Activated naive CD8-positive, alpha-beta T cell treated with anti-CD3 and anti-CD28 coated beads, Interleukin-2, amount 10 ng/mL, durations not matched to agents 7 days and 5 days (primary cell): ENCODE data around the gene YIPF1. TPM values are rescaled to one million over a fixed set of nuclear protein-coding genes. Genes with fewer than 3 reads are reported as not detected.

Experiments used
- ATAC-seq: fragments of 150-1000 bp; cut with Tn5 transposase; one replicate; pipeline ENCODE4 v1.10.0; 2021; ENCODE audit warnings: low read depth, moderate library complexity
- POLR2A ChIA-PET: fragments of 350-600 bp; sonication (Branson Sonifier 250); formaldehyde crosslinking; loops from one replicate; lab custom pipeline; 2021; ENCODE audit warnings: antibody characterized with exemption; lab: Charles Lee
- DNase-seq: peaks from one replicate; pipeline ENCODE4 v3.0.0; 2021
- H3K27ac Mint-ChIP-seq: one replicate; pipeline ENCODE4 v1.8.0; 2022; ENCODE audit warnings: mild to moderate bottlenecking, mixed read lengths
- H3K27me3 Mint-ChIP-seq: one replicate; pipeline ENCODE4 v1.8.0; 2022; ENCODE audit warnings: mild to moderate bottlenecking, moderate library complexity, mixed read lengths
- H3K36me3 Mint-ChIP-seq: one replicate; pipeline ENCODE4 v1.8.0; 2021; ENCODE audit warnings: mild to moderate bottlenecking, mixed read lengths
- H3K4me1 Mint-ChIP-seq: one replicate; pipeline ENCODE4 v1.8.0; 2021; ENCODE audit warnings: mixed read lengths
- H3K4me3 Mint-ChIP-seq: one replicate; pipeline ENCODE4 v1.8.0; 2022; ENCODE audit warnings: mild to moderate bottlenecking, moderate library complexity, mixed read lengths
- H3K9me3 Mint-ChIP-seq: one replicate; pipeline ENCODE4 v1.8.0; 2021; ENCODE audit warnings: mixed read lengths
- total RNA-seq, 2 experiments: library from RNA; stranded (reverse); gene quantifications; one replicate each; pipeline ENCODE4 v1.2.3, GENCODE V29; 2021

YIPF1 gene
- total RNA-seq, 2 experiments from 2014 or later = 16.9 to 19.5 TPM

DNA sequence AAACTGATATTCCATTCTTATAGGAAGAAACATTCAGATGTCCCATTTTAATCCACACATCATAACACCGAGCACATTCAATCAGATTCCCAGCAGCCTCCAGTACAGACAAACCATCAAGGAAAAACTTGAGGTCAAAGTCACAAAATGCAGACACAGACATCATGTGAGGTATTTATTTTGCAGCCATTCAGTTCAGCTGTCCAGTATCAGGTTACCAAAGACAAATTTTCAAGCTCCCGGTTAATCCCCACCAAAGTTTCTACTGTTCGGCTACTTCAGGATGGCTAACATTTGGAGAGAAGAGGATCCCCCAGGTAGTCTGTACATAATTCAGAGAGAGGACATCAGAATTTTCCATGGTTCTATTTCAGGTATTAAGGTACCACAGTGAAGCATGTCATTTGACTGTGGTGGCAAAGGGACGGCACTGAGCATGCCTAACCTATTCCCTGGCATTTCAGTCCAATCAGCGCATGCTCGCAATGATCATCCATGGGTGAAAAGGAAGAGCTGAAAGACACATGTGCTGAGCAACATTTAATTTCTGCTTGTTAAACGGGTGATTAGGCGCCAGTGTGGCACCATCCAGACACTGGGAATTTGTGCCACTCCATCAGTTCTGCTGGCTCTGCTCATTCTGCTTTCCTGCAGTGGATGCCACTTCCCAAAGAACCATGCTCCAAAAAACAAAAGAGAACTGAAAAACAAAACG lies 37.9 kb downstream of the YIPF1 start:
- no peaks in the 10 kb centered on the region for H3K4me1 Mint-ChIP-seq
- H3K27ac Mint-ChIP-seq = no peak overlapping the region
- DNase-seq (no peak), ATAC-seq (no peak)
- H3K36me3 Mint-ChIP-seq = peaks cover 10% of the 10 kb centered on the region
- no peak overlapping the region for H3K4me3 Mint-ChIP-seq
- POLR2A ChIA-PET = interaction anchor here (0.6 to 0.8 kb wide), 2 partner anchors 94 to 362 kb away, joined by 3 read pairs; partner anchors contain the start of gene IFT25
- H3K27me3 Mint-ChIP-seq = no peaks in the 10 kb centered on the region
- H3K9me3 Mint-ChIP-seq = no peaks in the 10 kb centered on the region

- ATAC-seq = no peak
Measured at GRCh38 chr1:53850082-53850673, 39.4 kb downstream of the YIPF1 start.

DNA sequence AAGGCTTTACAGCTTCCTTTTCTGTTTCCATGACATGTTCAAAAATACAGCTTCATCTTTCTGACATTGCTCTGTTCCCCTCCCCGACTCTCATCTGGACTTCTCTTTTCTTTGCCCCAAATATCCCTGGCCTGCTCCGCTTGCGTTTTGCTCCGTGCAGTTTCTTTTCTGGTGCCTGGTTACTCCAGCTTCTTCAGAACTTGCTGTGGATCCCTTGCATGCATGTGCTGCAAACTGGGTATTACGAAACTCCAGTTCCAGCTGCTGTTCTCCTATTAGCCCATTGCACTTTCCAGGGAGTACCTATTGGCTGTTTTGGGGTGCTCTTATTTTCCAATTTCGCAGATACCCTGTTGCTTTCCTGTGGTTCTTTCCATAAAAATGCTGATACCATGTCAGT lies 41.6 kb downstream of the YIPF1 start:
- Mint-ChIP-seq H3K36me3 (peaks cover 3% of the 10 kb centered on the region), H3K27ac (no peak overlapping the region), H3K9me3 (no peaks in the 10 kb centered on the region), H3K4me1 (no peaks in the 10 kb centered on the region), H3K4me3 (no peak overlapping the region), H3K27me3 (peaks cover 4% of the 10 kb centered on the region)
- no peak for ATAC-seq
- POLR2A ChIA-PET = no interaction called here
- DNase-seq = no peak

More at GRCh38 chr1:53850082-53850673, 39.4 kb downstream of the YIPF1 start:
- Mint-ChIP-seq H3K36me3 (peaks cover 10% of the 10 kb centered on the region), H3K27me3 (no peaks in the 10 kb centered on the region), H3K27ac (no peak overlapping the region), H3K4me1 (no peaks in the 10 kb centered on the region), H3K9me3 (no peaks in the 10 kb centered on the region), H3K4me3 (no peak overlapping the region)
- no peak for DNase-seq
- POLR2A ChIA-PET = no interaction called here

DNA sequence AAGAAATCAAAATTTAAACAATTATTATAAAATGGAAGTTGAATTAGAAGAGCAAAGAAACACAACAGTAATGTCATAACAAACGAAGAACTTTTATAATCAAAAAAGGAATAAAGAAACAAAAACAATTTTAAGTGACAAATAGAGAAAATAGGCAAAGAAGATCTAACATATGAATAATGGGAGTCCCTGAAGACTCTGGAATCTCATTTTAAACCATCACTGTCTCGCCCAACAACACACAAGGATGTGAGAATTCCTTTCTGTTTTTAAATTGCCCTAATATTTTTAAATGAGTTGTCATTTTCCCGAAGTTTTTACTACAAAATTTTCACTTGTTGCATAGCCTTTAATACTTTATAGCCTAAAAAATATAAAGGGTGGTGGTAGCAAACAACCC lies 47.2 kb downstream of the YIPF1 start:
- no peak overlapping the region for H3K4me3 Mint-ChIP-seq
- ATAC-seq = no peak
- peaks cover 4% of the 10 kb centered on the region for H3K9me3 Mint-ChIP-seq
- peaks cover 7% of the 10 kb centered on the region for H3K27me3 Mint-ChIP-seq
- no peak overlapping the region for H3K27ac Mint-ChIP-seq
- peaks cover 8% of the 10 kb centered on the region for H3K4me1 Mint-ChIP-seq
- POLR2A ChIA-PET = no interaction called here
- H3K36me3 Mint-ChIP-seq = peaks cover 2% of the 10 kb centered on the region
- DNase-seq = no peak

DNA sequence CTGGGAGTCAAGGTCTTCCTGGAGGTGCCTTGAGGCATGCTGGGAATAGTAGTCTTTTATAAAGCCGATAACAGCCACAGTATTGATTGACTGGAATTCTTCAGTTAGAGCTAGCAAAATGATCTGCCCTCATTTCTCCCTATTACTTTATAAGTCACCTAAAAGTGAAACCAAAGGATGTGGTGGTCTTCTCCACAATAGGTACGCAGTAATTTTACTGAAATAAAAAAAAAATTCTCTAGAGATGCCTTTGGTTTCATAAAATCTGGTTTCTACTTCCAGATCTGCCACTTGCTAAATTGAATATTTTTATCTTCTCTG lies 51.0 kb downstream of the YIPF1 start:
- Mint-ChIP-seq H3K27ac (peak overlapping the region; percentile 98), H3K9me3 (peaks cover 4% of the 10 kb centered on the region), H3K27me3 (peaks cover 7% of the 10 kb centered on the region), H3K36me3 (peaks cover 13% of the 10 kb centered on the region), H3K4me3 (peak overlapping the region; percentile 99), H3K4me1 (peaks cover 22% of the 10 kb centered on the region)
- DNase-seq = no peak
- no peak for ATAC-seq
- POLR2A ChIA-PET = interaction anchor here (0.6 to 2.2 kb wide), 2 partner anchors 107 to 472 kb away, joined by 5 to 23 read pairs; partner anchors contain the start of genes IFT25 and LRRC42

DNA sequence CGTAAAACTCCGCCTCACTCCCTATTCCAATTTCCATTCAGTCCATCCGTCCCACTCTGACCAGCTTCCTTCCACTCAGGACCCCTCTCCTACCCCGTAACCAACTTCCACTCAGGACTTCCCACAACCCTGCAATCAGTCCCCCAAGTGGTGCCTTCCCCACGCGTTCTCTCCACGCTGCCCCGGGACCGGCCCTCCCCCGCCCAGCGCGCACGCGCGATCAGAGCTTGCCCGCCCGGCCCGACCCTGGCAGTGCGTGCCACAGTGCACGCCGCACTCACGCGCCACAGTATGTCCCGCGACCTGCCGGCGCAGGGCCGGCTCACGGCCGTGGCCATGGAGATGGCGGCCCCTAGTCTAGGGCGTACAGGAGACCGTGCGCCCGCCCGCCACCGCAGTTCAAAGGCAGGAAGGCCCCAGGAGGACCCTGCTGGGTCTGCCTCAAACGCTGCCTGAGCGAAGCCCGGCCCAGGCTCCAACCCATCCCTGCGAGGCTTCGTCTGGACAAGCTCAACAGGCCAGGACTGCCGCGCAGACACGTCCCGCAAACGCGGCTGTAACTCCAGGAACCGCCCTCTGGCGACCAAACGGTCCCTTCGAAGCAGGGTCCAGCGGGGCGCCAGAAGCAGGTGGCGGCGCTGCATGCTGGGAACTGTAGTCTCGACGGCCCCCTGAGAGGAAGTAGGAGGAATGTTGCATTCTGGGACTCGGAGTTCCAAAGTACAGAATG lies 51.5 kb downstream of the YIPF1 start, which contains the start of gene NDC1:
Gene NDC1, minus strand, starts transcription at position 373 of the 730 bp plus-strand sequence. Its CDS starts 35 bp downstream, at position 338.
- POLR2A ChIA-PET = interaction anchor here (0.6 to 2.2 kb wide), 4 partner anchors 22 to 471 kb away, joined by 3 to 23 read pairs (median 4); partner anchors contain the start of genes IFT25, LRRC42, TCEANC2 and TMEM59
- ATAC-seq = peak; percentile 93
- peaks cover 14% of the 10 kb centered on the region for H3K36me3 Mint-ChIP-seq

DNA sequence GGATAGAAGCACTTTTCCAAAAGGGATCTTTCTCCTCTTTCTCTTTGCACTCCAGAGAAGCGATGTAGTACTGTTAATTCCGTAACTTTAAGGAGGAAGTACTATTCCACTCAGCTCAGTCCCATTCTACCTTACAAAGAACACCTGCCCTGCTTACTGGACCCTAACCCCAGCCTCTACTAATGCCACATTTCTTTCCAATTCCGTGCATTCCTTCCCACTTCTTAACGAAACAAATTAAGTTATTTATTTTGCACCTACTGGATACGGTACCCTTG lies 52.0 kb downstream of the YIPF1 start:
- DNase-seq (no peak), ATAC-seq (no peak)
- Mint-ChIP-seq H3K36me3 (peaks cover 14% of the 10 kb centered on the region), H3K27me3 (peaks cover 3% of the 10 kb centered on the region), H3K9me3 (peaks cover 2% of the 10 kb centered on the region), H3K4me3 (peak overlapping the region; percentile 99), H3K4me1 (peaks cover 23% of the 10 kb centered on the region), H3K27ac (peak overlapping the region; percentile 98)
- POLR2A ChIA-PET = interaction anchor here (1.4 to 2.2 kb wide), 2 partner anchors 108 to 215 kb away, joined by 4 to 23 read pairs; partner anchors contain the start of genes IFT25, LRRC42, TCEANC2 and TMEM59

More for the DNA sequence above, 51.5 kb downstream of the YIPF1 start, which contains the start of gene NDC1:
- peak; percentile 92 for DNase-seq
- Mint-ChIP-seq H3K27ac (peak within 1 kb of the TSS; percentile 98), H3K4me3 (peak within 1 kb of the TSS; percentile 99), H3K27me3 (peaks cover 3% of the 10 kb centered on the region), H3K9me3 (peaks cover 4% of the 10 kb centered on the region), H3K4me1 (peaks cover 23% of the 10 kb centered on the region)

DNA sequence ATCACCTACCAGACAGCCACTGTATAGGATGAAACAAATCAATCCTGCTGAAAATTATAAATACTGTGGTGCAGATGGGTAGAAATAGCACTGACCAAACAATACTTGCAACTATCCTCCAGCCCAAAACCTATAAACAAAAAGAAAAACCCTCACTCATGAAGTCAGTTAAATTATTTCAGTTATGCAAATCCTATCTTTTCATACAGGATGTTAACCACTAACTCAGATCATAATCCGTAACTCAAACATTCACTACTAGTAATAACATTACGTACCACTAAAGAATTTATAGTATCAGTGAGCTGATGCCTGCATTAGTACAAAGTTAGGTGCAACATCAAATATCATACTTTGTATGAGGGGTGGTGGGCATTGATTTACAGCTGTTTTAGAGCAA lies 54.1 kb downstream of the YIPF1 start:
- Mint-ChIP-seq H3K36me3 (peaks cover 16% of the 10 kb centered on the region), H3K27me3 (no peaks in the 10 kb centered on the region), H3K4me3 (no peak overlapping the region), H3K27ac (no peak overlapping the region), H3K9me3 (no peaks in the 10 kb centered on the region), H3K4me1 (peaks cover 23% of the 10 kb centered on the region)
- DNase-seq (no peak), ATAC-seq (no peak)
- POLR2A ChIA-PET = no interaction called here

GRCh38 chr1:53834776-53835175 lies 54.8 kb downstream of the YIPF1 start:
- Mint-ChIP-seq H3K36me3 (peaks cover 16% of the 10 kb centered on the region), H3K27me3 (no peaks in the 10 kb centered on the region), H3K4me1 (peaks cover 23% of the 10 kb centered on the region), H3K9me3 (no peaks in the 10 kb centered on the region), H3K4me3 (no peak overlapping the region), H3K27ac (no peak overlapping the region)
- POLR2A ChIA-PET = interaction anchor here (0.6 kb wide), 1 partner anchor 418 kb away, joined by 3 read pairs; no protein-coding TSS in a partner anchor
- DNase-seq (no peak), ATAC-seq (no peak)

DNA sequence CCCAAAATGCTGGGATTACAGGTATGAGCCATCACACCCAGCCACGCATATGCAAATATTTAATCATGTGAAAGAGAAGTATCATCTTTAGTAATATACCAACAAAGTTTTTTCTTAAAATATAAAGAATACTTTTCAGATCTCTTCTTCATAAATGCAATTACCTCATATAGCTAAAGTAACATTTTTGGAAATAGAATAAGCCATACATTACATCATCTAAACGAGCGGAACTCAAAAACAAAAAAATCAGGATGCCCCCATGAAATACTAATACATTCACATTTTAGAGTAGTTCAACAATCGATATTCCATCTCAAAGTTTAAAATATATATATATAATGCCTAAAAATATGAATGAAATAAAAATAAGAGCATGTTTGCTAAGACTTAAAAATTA lies 56.2 kb downstream of the YIPF1 start:
- Mint-ChIP-seq H3K27ac (no peak overlapping the region), H3K4me1 (peaks cover 16% of the 10 kb centered on the region), H3K27me3 (no peaks in the 10 kb centered on the region), H3K9me3 (no peaks in the 10 kb centered on the region), H3K36me3 (peaks cover 21% of the 10 kb centered on the region), H3K4me3 (no peak overlapping the region)
- POLR2A ChIA-PET = no interaction called here
- ATAC-seq (no peak), DNase-seq (no peak)

GRCh38 chr1:53826367-53826766 lies 63.2 kb downstream of the YIPF1 start:
- no peak for ATAC-seq
- Mint-ChIP-seq H3K27me3 (no peaks in the 10 kb centered on the region), H3K27ac (no peak overlapping the region), H3K4me1 (peaks cover 2% of the 10 kb centered on the region), H3K4me3 (no peak overlapping the region), H3K9me3 (no peaks in the 10 kb centered on the region), H3K36me3 (peaks cover 16% of the 10 kb centered on the region)
- POLR2A ChIA-PET = interaction anchor here (0.7 kb wide), 1 partner anchor 27 kb away, joined by 5 read pairs; no protein-coding TSS in a partner anchor
- no peak for DNase-seq

GRCh38 chr1:53825306-53825705 lies 64.3 kb downstream of the YIPF1 start:
- no peaks in the 10 kb centered on the region for H3K27me3 Mint-ChIP-seq
- H3K4me1 Mint-ChIP-seq = peaks cover 2% of the 10 kb centered on the region
- H3K9me3 Mint-ChIP-seq = no peaks in the 10 kb centered on the region
- POLR2A ChIA-PET = no interaction called here
- peaks cover 17% of the 10 kb centered on the region for H3K36me3 Mint-ChIP-seq
- H3K4me3 Mint-ChIP-seq = no peak overlapping the region
- H3K27ac Mint-ChIP-seq = no peak overlapping the region
- no peak for ATAC-seq
- no peak for DNase-seq

DNA sequence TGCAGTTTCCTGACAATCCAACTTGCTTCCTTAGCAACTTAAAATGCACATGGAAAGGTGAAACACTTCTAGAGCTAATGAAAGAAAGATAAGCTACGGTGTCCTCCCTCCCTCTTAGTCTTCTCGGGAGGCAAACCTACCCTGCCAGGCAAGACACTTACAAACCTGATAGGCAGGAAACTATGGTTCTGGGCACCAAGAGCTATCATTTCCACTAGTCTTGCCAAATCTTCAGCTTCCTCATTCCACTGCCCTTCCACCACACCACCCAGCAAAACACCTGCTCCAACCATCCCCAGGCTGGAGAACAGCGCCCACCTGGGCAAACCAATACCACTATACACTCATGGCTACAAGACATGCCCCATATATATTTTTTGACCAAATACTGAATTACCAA lies 66.7 kb downstream of the YIPF1 start:
- Mint-ChIP-seq H3K4me1 (peaks cover 3% of the 10 kb centered on the region), H3K27ac (peak overlapping the region; percentile 47), H3K9me3 (no peaks in the 10 kb centered on the region), H3K27me3 (no peaks in the 10 kb centered on the region), H3K4me3 (no peak overlapping the region), H3K36me3 (peaks cover 28% of the 10 kb centered on the region)
- no peak for DNase-seq
- ATAC-seq = no peak
- POLR2A ChIA-PET = no interaction called here
